ENCODE data around the gene PLBD2.

The PLBD2 gene

GRCh38 chr12:113392520-113392919, 34.1 kb downstream of the PLBD2 start:
- FAIRE-seq = no peak

GRCh38 chr12:113392988-113393579, 34.7 kb downstream of the PLBD2 start:
- DNase-seq (ENCODE audit: insufficient read length, low spot score) (no peak), FAIRE-seq (no peak)

More at GRCh38 chr12:113392520-113392919, 34.1 kb downstream of the PLBD2 start:
- no peak for DNase-seq (ENCODE audit: insufficient read length, low spot score)

GRCh38 chr12:113393749-113394148, 35.4 kb downstream of the PLBD2 start:
- no peak for FAIRE-seq
- no peak for DNase-seq (ENCODE audit: insufficient read length, low spot score)

GRCh38 chr12:113395119-113395518, 36.7 kb downstream of the PLBD2 start:
- DNase-seq (ENCODE audit: insufficient read length, low spot score) (no peak), FAIRE-seq (no peak)

GRCh38 chr12:113396200-113396599, 37.8 kb downstream of the PLBD2 start:
- FAIRE-seq (no peak), DNase-seq (ENCODE audit: insufficient read length, low spot score) (no peak)

- FAIRE-seq = no peak
- no peak for DNase-seq (ENCODE audit: insufficient read length, low spot score)
Measured at GRCh38 chr12:113396828-113397496, 38.6 kb downstream of the PLBD2 start.

GRCh38 chr12:113397497-113398197, 39.3 kb downstream of the PLBD2 start:
- FAIRE-seq (no peak), DNase-seq (ENCODE audit: insufficient read length, low spot score) (no peak)

- FAIRE-seq (no peak), DNase-seq (ENCODE audit: insufficient read length, low spot score) (no peak)
Measured at GRCh38 chr12:113398346-113399290, 40.2 kb downstream of the PLBD2 start.

GRCh38 chr12:113399490-113399889, 41.1 kb downstream of the PLBD2 start:
- FAIRE-seq (no peak), DNase-seq (ENCODE audit: insufficient read length, low spot score) (no peak)

- FAIRE-seq = no peak
Measured at GRCh38 chr12:113400362-113400761, 42.0 kb downstream of the PLBD2 start.

GRCh38 chr12:113401066-113402000, 42.9 kb downstream of the PLBD2 start:
- no peak for FAIRE-seq
- DNase-seq (ENCODE audit: insufficient read length, low spot score) = no peak

More at GRCh38 chr12:113400362-113400761, 42.0 kb downstream of the PLBD2 start:
- DNase-seq (ENCODE audit: insufficient read length, low spot score) = no peak

GRCh38 chr12:113402586-113403260, 44.3 kb downstream of the PLBD2 start:
- DNase-seq (ENCODE audit: insufficient read length, low spot score) = no peak

GRCh38 chr12:113403435-113404415, 45.3 kb downstream of the PLBD2 start, which contains the start of gene SDS:
SDS (minus strand) TSS chr12:113403887; CDS start chr12:113399708, 4,179 bp downstream.
- FAIRE-seq (no peak), DNase-seq (ENCODE audit: insufficient read length, low spot score) (no peak)

More at GRCh38 chr12:113402586-113403260, 44.3 kb downstream of the PLBD2 start:
- FAIRE-seq = no peak

- no peak for DNase-seq (ENCODE audit: insufficient read length, low spot score)
- FAIRE-seq = no peak
Measured at GRCh38 chr12:113405694-113406093, 47.3 kb downstream of the PLBD2 start.

- DNase-seq (ENCODE audit: insufficient read length, low spot score) = no peak
- no peak for FAIRE-seq
Measured at GRCh38 chr12:113407931-113408600, 49.7 kb downstream of the PLBD2 start.

- no peak for DNase-seq (ENCODE audit: insufficient read length, low spot score)
- no peak for FAIRE-seq
Measured at GRCh38 chr12:113408756-113409298, 50.4 kb downstream of the PLBD2 start.
